ENCODE data around the gene UBE2H.

DNA sequence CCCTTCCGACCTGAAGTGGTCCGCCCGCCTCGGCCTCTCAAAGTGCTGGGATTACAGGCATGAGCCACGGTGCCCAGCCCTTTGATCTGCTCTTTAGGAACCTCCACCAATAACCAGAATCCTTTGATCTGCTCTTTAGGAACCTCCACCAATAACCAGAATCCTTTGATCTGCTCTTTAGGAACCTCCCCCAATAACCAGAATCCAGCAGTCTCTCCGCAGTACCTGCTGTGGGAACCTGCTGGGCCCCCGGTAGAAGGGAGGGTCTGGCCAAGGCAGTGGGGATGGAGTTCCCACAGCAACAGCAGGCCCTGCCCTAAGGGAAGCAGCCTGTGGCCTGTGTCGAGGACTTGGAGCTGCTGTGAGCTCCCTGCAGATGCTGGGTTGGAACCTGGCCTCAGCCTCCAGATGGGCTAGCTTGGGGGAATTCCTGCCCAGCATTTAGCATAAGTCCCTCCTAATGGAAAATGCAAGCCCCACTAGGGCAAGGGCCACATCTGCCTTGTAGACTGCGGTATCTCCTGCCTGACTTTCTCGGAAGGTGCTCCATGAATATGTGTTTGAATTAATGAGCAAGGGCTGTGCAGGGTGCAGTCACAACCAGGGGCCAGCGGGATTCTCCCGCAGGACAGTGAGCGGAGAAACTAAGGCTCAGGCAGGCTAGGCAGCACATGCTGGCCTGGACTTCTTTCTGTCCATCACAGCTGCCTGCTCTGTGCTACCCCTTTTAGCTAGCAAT lies 165.8 kb downstream of the UBE2H start:
- TF ChIP-seq, protein P1, sequence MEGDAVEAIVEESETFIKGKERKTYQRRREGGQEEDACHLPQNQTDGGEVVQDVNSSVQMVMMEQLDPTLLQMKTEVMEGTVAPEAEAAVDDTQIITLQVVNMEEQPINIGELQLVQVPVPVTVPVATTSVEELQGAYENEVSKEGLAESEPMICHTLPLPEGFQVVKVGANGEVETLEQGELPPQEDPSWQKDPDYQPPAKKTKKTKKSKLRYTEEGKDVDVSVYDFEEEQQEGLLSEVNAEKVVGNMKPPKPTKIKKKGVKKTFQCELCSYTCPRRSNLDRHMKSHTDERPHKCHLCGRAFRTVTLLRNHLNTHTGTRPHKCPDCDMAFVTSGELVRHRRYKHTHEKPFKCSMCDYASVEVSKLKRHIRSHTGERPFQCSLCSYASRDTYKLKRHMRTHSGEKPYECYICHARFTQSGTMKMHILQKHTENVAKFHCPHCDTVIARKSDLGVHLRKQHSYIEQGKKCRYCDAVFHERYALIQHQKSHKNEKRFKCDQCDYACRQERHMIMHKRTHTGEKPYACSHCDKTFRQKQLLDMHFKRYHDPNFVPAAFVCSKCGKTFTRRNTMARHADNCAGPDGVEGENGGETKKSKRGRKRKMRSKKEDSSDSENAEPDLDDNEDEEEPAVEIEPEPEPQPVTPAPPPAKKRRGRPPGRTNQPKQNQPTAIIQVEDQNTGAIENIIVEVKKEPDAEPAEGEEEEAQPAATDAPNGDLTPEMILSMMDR (IDR thresholded peaks at IDR 0.05) = no peak
- TF ChIP-seq POLR2A (IDR thresholded peaks at IDR 0.05) (no peak), POLR2AphosphoS5 (IDR thresholded peaks at IDR 0.05; ENCODE audit: insufficient read depth in 1 of 2, low read depth in 1 of 2) (no peak)
